HG02938 (cell line): ENCODE measurements around the gene PECR.
A peak's percentile ranks its signal among the peaks of the same experiment; 100 is the strongest.
"Not testable (repeated sequence)": the region's sequence is repeated elsewhere in the genome, so short reads cannot be mapped to it uniquely, and the experiment has no call there.

ENCODE experiments used
- ATAC-seq: cut with Tn5 transposase; IDR thresholded peaks from one replicate; pipeline ENCODE4 v1.9.1; 2021; ENCODE audit warnings: mild to moderate bottlenecking, moderate library complexity; ENCODE audit not compliant: unreplicated experiment

The PECR gene

GRCh38 chr2:216031960-216032689 is 49.5 kb downstream of the PECR start:
- ATAC-seq = peak; percentile 83

- ATAC-seq = no peak
Measured at GRCh38 chr2:216030216-216030615, 51.4 kb downstream of the PECR start.

GRCh38 chr2:216029416-216030129 is 52.0 kb downstream of the PECR start:
- no peak for ATAC-seq

- no peak for ATAC-seq
Measured at GRCh38 chr2:216024779-216025336, 56.8 kb downstream of the PECR start.

- ATAC-seq = peak; percentile 91
Measured at GRCh38 chr2:216023055-216023648, 58.5 kb downstream of the PECR start.

- ATAC-seq = no peak
Measured at GRCh38 chr2:216021768-216022565, 59.6 kb downstream of the PECR start.

GRCh38 chr2:216018709-216019108 is 62.9 kb downstream of the PECR start:
- no peak for ATAC-seq

- ATAC-seq = no peak
Measured at GRCh38 chr2:216017365-216017764, 64.2 kb downstream of the PECR start.

- no peak for ATAC-seq
Measured at GRCh38 chr2:216016581-216016980, 65.0 kb downstream of the PECR start.

GRCh38 chr2:216015722-216016464 is 65.7 kb downstream of the PECR start:
- peak; percentile 88 for ATAC-seq

- no peak for ATAC-seq
Measured at GRCh38 chr2:216014986-216015385, 66.6 kb downstream of the PECR start.

- ATAC-seq = no peak
Measured at GRCh38 chr2:216014006-216014405, 67.6 kb downstream of the PECR start.

- peak; percentile 36 for ATAC-seq
Measured at GRCh38 chr2:216013080-216013909, 68.3 kb downstream of the PECR start, which contains the start of gene MREG. Gene MREG, minus strand, starts transcription at chr2:216013551. Its CDS starts 224 bp downstream, at chr2:216013327.

GRCh38 chr2:216012830-216013079 is 68.9 kb downstream of the PECR start:
- ATAC-seq = no peak

- no peak for ATAC-seq
Measured at GRCh38 chr2:216012133-216012829, 69.3 kb downstream of the PECR start.

GRCh38 chr2:216009215-216009614 is 72.4 kb downstream of the PECR start:
- not testable (repeated sequence) for ATAC-seq

GRCh38 chr2:216008387-216008786 is 73.2 kb downstream of the PECR start:
- no peak for ATAC-seq

GRCh38 chr2:216006164-216006663 is 75.4 kb downstream of the PECR start:
- peak; percentile 26 for ATAC-seq
